GM20000 (cell line): ENCODE measurements around the gene INSIG1.

Experiments used
- DNase-seq: peaks from one replicate; pipeline ENCODE4 v3.0.0; 2012; ENCODE audit warnings: low spot score
- TF ChIP-seq, protein P1 (sequence below): IDR thresholded peaks from 2 replicates; pipeline ENCODE4 v1.5.1; 2012; ENCODE audit warnings: mild to moderate bottlenecking, control low read depth; ENCODE audit errors: extremely low read depth, missing control alignments

Gene INSIG1

DNA sequence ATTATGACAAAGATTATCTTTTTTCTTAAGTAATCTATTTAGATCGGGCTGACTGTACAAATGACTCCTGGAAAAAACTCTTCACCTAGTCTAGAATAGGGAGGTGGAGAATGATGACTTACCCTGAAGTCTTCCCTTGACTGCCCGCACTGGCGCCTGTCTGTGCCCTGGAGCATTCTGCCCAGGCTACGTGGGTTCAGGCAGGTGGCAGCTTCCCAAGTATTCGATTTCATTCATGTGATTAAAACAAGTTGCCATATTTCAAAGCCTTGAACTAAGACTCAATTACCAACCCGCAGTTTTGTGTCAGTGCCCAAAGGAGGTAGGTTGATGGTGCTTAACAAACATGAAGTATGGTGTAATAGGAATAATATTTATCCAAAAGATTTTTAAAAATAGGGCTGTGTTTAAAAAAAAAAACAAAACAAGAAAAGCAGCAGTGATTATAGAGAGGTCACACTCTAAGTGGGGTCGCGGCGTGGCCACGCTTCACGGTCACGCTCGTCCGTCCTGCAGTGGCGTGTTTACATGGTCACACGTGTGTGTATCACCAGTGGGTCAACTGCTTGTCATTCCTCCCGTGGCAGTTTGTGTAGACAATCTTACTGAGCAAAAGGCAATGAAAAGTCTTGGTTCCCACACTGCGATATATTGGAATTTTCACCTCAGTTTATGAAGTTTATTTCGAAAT is 10.8 kb downstream of the INSIG1 start:
- TF ChIP-seq, protein P1, sequence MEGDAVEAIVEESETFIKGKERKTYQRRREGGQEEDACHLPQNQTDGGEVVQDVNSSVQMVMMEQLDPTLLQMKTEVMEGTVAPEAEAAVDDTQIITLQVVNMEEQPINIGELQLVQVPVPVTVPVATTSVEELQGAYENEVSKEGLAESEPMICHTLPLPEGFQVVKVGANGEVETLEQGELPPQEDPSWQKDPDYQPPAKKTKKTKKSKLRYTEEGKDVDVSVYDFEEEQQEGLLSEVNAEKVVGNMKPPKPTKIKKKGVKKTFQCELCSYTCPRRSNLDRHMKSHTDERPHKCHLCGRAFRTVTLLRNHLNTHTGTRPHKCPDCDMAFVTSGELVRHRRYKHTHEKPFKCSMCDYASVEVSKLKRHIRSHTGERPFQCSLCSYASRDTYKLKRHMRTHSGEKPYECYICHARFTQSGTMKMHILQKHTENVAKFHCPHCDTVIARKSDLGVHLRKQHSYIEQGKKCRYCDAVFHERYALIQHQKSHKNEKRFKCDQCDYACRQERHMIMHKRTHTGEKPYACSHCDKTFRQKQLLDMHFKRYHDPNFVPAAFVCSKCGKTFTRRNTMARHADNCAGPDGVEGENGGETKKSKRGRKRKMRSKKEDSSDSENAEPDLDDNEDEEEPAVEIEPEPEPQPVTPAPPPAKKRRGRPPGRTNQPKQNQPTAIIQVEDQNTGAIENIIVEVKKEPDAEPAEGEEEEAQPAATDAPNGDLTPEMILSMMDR = no peak
- no peak for DNase-seq

DNA sequence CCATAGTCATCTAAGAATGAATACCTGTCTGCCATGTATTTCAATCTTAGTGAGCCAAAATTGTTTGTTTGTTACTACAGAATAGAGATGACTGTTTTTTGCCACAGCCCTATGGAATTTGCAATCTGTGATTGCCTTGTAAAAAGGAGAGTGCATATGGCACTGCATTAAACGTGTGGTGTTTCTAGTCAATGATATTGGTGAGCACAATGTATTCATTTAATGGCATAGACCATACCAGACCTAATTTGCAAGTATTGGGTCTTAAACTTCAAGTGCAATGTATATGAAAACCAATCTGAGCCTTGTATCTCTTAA is 11.3 kb downstream of the INSIG1 start:
- DNase-seq = no peak
- TF ChIP-seq, protein P1 = no peak

DNA sequence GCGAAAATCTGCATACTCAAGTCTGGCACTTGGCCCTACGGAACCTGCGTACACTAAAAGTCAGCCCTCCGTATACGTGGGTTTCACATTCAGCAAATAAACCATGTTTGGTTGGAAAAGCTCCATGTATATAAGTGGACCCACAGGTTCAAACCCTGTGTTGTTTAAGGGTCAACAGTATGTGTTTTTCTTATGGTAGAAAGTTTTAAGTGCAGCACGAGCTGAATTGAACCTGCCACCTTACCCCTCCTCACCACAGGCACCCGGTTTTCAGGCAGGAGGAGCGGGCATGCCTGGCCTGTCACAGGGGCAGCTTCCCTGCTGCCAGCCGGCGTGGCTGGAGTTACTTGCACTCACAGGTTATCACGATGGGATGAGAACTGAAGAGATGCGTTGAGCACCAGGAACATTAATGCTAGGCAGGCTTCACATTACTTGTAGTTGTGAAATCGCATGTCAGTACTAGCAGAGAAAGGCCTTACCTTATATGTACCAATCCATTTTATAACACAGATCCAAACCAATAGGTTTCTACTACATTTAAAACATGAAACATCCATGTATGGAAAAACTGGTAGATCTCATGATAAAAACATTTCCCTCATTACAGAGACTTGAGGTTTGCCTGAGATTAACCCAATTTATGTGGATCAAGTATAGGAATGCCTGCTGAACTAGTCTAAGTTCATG is 12.9 kb downstream of the INSIG1 start:
- TF ChIP-seq, protein P1 = no peak
- DNase-seq = no peak

DNA sequence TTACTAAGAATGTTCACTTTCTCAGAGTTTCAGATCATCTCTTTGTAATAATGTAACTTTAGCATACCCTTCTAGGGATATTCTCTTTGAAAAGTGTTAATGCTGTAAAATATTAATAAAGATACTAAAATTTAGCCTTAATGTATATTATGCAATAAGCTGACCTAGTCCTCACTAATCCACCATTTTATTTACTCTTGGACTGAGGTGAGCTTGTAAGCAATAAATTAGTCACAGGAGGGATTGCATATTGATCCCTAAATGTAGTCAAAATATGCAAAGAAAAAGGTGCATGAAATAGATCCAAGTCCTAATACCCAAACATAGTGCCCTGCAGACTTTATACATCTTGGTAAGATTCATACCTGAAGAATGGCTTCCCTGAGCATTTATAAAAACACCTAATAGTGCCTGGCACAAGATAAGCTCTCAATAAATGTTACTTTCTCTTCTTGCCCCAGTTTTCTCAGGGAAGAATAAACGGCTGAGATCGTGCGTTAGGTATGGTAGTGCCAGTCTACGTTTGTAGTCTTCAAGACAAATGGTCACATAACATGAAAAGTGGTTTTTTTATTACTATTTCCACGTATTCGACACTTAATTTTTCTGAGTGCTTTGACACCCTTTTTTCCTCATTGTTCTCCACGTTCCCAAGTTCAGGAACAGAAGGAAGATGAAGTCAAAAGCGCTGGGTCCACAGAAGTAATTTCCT is 14.3 kb downstream of the INSIG1 start:
- DNase-seq = no peak
- TF ChIP-seq, protein P1 = no peak

DNA sequence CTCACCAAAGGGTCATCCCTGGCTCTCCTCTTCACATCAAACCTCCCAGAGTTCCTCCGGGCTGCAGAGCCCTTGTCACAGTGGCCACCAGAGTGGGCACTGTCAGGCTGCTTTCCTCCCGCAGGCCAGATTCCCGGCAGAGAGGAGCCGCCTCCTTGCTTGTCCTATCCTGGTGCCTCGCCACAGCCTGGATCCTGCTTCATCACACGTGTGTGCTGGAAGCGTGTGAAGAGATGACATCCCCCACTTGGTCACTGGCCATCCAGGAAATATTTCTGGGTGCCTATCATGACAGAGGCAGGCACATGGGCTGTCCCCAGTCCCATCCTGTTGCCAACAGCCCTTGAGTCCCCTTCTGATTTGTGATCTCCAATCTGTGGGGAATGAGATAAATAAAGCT is 15.0 kb downstream of the INSIG1 start:
- TF ChIP-seq, protein P1 = no peak
- DNase-seq = no peak

DNA sequence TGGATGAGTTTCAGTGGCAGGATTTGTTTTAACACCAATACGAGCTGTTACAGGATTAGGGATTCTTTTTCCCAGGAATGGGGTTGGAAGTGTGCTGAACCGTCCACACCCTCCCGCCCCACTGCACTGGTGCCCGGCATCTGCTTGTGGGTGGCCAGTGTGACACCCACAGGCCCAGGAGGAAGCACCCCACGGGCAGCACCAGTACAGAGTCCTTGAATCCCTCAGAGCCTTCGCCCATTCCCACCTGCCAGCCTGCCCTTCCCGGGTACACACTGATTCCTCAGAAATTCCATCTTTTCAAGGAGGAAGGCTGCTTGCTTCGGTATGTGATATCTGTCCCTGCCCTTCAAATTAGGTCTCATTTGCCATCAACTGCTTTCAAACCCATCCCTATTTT is 15.4 kb downstream of the INSIG1 start:
- DNase-seq = no peak
- TF ChIP-seq, protein P1 = no peak

DNA sequence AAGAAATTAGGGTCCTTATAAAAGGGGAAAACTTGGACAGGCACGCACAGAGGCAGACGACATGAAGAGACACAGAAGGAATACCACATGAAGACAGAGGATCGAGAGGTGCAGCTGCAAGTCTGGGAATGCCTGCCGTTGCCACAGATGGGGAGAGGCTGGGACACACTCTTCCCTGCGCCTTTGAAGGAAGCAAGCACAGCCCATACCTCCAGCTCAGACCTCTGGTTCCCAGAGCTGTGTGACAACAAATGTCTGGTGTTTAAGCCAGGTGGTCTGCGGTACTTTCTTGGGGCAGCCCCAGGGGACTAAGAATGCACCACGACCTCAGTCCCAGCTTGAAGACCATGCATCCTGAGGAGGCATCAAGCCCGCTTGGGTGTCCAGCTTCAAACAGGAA is 18.3 kb downstream of the INSIG1 start:
- no peak for DNase-seq
- TF ChIP-seq, protein P1 = no peak
